SJSA1 (cell line): ENCODE data around the gene GIPR. TPM values are rescaled to one million over a fixed set of nuclear protein-coding genes. Genes with fewer than 3 reads are reported as not detected.

Experiments
- DNase-seq, 2 experiments: peaks; one replicate each; pipeline ENCODE4 v3.0.0-alpha.2; 2015 to 2020; ENCODE audit warnings: low spot score in 2 of 2, low read depth in 1 of 2
- H3K27ac ChIP-seq: fragments of 250-450 bp; sonication (Bioruptor Pico); 2 replicates; pipeline ENCODE4 v1.5.1; 2020; ENCODE audit warnings: mild to moderate bottlenecking, moderate library complexity
- H3K27me3 ChIP-seq: fragments of 250-450 bp; sonication (Bioruptor Pico); replicated peaks from 2 replicates; pipeline ENCODE4 v1.5.1; 2020; ENCODE audit warnings: mild to moderate bottlenecking, moderate library complexity
- H3K36me3 ChIP-seq: fragments of 250-450 bp; sonication (Bioruptor Pico); 2 replicates; pipeline ENCODE4 v1.5.1; 2020; ENCODE audit warnings: mild to moderate bottlenecking
- H3K4me1 ChIP-seq: fragments of 250-450 bp; sonication (Bioruptor Pico); replicated peaks from 2 replicates; pipeline ENCODE4 v1.6.1; 2021; ENCODE audit warnings: mild to moderate bottlenecking
- H3K4me3 ChIP-seq: fragments of 250-450 bp; sonication (Bioruptor Pico); 2 replicates; pipeline ENCODE4 v1.5.1; 2020; ENCODE audit warnings: mild to moderate bottlenecking
- H3K9me3 ChIP-seq: fragments of 250-450 bp; sonication (Bioruptor Pico); replicated peaks from 2 replicates; pipeline ENCODE4 v1.5.1; 2020; ENCODE audit warnings: mild to moderate bottlenecking
- total RNA-seq: library from RNA; depleted of rRNA; stranded (reverse); fragments of >200 nt; shearing (Covaris generic); gene quantifications from 2 replicates; pipeline ENCODE4 v1.2.3, GENCODE V29; 2014

The GIPR gene
- total RNA-seq, 1 experiment from 2014 or later = 2.1 TPM

DNA sequence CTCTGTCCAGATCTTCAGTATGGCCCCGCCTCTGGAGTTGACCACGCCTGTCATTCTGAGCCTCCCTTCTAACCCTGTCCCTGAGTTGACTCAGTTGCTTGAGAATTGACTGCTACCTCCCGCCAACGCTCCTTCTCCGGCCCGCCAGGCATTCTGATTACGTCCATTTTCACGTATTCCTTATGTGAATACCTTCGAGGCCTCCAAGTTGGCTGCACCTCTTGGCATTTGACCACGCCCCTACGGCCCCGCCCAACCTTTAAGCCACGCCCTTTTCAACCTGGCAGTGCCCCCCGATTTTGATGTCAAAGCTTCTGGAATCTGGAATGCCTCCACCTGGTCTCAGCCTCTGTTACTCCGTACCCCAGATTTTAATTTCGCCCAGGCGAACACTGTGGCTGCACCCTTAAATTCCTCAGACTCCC lies 27.2 kb upstream of the GIPR start:
- no peaks in the 10 kb centered on the region for H3K9me3 ChIP-seq
- no peaks in the 10 kb centered on the region for H3K27me3 ChIP-seq
- DNase-seq = no peak
- peaks cover 43% of the 10 kb centered on the region for H3K4me1 ChIP-seq
- no peak overlapping the region for H3K27ac ChIP-seq
- no peak overlapping the region for H3K4me3 ChIP-seq
- H3K36me3 ChIP-seq = peaks cover 11% of the 10 kb centered on the region

DNA sequence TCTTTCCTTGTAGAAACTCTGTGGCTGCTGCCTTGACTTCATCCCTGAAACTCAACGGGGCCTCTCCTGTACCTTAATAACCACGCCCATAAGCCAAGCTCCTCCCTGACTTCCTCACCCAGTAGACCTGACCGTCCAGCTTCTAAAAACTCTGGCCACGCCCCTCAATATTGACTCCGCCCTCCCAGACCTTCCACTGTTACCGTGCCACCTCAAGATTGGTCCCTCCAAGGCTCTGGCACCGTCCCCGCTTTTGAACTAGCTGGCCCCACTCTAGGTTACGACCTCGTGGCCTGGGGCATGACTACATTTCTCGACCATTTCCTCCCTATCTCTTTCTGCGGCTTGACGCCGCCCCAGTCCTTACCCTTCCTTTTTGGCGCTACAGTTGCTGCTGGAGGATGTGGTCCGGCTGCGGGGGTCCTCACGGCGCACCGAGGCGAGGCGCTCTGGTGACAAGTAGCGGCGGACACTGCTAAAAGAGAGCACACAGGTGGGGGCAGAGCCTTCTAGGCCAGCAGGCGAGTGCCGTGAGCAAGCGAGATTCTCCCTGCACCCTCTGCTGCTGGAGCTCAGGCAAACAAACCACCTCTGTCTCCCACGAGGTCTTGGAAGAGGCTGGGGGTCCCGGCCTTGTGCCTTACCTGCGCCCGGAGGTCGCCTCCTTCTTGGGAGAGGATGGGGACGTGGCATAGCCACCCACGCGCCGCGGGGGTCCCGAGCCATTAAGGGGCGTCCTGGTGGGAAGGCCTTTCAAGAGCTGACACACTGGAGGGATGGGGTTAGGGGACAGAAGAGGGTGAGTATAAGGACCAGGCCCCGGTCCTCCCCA lies 26.5 kb upstream of the GIPR start:
- Histone ChIP-seq H3K4me3 (peak overlapping the region; percentile 29), H3K36me3 (peaks cover 6% of the 10 kb centered on the region), H3K27me3 (no peaks in the 10 kb centered on the region), H3K4me1 (peaks cover 43% of the 10 kb centered on the region), H3K27ac (peak overlapping the region; percentile 63), H3K9me3 (no peaks in the 10 kb centered on the region)
- peak; percentile 69 to 86 for DNase-seq

DNA sequence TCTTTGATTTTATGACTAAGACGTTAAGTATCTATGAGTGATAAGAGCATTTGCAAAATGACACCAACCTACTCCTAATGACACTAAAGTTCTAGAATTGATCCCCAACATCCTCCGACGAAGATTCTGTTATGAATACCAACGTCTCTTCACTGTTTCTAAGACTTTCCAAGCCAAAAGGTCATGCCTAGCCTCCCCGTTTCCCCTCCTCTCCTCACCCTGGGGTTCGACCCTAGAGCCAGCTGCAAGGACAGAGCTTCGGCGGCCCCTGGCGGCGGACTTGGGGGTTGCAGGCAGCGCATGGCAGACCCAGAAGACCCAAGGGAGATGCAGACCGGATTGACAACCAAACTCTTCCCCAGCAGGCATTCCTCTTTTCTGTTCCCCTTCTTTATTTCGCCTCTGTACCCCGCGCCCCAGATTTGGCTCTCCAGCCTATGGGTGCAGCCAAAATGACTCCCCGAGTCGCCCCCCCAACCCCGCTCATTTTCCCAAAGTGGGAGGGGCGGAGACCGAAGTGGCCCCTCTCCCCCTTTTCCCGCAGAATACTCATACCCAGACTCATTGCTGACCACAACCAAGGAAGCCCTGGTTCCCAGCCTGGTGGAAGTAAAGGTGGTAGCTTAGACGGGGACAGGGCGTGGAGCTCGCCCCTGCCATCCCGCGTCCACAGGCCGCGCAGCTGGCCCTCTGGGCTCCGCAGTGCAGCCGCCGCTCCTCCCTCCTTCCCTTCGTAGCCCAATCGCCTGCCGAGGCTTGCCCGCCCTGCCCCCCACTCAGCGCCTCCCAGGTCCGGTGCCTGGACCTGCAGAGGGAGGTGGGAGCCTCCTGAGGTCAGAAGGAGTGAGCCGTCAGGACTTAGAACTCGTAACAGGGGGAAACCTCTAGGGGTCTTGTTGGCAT lies 24.7 kb upstream of the GIPR start:
- Histone ChIP-seq H3K4me3 (no peak overlapping the region), H3K27ac (peak overlapping the region; percentile 63), H3K9me3 (no peaks in the 10 kb centered on the region), H3K27me3 (no peaks in the 10 kb centered on the region), H3K4me1 (peaks cover 37% of the 10 kb centered on the region), H3K36me3 (no peaks in the 10 kb centered on the region)
- peak; percentile 87 to 92 for DNase-seq

DNA sequence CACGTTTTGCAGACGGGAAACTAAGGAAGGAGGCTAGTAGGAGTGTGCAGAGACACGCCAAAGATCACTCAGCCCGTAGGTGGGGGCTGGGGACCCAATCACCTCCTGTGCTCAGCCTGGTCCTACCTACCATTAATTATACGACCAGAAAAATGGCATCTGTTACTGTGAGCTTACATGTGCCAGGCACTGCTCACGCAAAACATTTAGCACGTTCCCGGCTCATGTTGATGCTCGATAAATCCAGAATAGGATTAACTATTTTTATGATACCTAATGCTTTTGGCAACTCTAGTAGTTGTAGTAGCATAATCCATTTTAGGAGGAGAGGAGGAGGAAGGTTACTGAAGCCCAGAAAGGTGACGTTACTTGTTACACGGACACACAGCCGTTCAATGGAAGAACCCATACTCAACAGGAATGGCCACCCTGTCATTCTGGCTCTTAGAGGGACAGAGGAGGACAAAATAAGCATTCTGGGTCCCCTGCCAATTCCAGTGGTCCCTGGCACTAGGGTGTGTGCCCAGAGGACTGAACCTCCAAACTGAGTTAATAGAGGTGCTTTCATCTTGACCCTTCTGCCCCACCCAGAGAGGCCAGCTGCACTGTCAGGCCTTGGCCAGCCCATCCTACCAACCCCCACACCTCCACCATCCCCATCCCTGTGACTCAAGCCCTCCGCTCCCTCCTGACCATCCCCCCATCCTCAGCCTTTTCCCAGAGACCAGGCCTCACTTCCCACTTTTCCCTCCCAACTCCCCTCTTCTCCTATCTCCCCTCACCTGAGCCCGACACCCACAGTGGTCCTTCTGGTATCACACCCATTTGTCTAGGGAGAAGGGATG lies 23.9 kb upstream of the GIPR start:
- Histone ChIP-seq H3K36me3 (no peaks in the 10 kb centered on the region), H3K27ac (no peak overlapping the region), H3K9me3 (no peaks in the 10 kb centered on the region), H3K27me3 (no peaks in the 10 kb centered on the region), H3K4me1 (peaks cover 31% of the 10 kb centered on the region), H3K4me3 (no peak overlapping the region)
- no peak for DNase-seq

DNA sequence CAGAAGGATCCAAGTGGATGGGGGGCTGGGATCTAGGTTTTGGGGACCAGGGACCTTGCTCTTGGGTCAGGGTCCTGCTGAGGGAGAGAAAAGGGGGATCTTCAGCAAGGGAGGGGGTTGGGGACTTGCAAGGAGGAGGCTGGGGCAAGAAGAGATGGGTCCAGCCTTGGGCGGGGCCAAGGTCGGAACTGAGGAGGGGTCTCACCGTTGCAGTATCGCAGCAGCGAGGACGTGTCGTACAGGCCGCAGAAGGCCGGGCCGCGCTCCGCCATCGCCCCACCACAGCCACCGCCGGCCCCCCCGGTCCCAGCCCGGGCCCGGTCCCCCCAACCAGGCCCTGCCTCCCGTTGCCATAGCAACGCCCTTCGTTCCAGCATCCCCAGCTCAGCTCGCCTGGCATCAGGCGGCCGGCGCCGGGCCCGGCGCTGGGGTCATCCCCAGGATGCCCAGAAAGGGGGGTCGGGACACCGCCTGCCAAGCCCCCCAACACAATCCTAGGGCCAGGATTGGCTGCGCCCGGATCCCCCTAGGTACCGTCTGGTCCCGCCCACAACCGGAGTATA lies 22.9 kb upstream of the GIPR start:
- H3K4me3 ChIP-seq = peak overlapping the region; percentile 34
- no peaks in the 10 kb centered on the region for H3K36me3 ChIP-seq
- H3K4me1 ChIP-seq = peaks cover 25% of the 10 kb centered on the region
- H3K27me3 ChIP-seq = no peaks in the 10 kb centered on the region
- no peak overlapping the region for H3K27ac ChIP-seq
- no peak for DNase-seq
- no peaks in the 10 kb centered on the region for H3K9me3 ChIP-seq

DNA sequence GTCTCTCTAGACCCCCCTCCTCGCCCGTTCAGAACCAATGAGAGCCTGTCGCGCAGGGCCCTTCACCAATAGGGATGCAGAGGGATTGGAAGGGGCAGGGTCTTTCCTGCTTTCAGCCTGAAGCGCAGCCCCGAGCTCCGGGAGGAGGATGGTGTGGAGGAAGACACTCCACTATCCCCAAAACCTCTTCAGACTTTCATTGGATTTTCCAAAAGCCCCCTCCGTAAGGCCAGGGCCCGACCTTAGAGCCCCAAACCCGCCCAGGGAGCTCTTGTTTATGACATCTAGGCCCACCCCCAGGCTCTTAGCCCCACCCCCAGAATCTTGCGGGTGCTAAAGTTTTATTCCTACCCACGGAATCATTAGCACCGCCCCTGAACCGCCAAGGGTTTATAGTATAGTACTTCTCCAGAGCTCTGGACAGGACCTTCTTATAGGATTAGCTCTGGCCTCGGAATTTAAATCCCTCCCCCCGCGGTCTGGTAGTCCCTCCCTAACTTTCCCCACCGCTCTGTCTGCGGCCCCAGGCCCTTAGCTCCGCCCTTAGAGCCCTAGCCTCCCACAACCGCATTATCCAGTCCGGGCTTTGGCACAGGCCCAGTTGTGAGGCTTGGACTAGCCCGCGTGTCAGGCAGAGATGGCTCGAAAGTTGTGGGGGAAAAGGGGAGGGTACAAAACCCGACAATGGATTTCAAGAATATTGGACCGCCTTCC lies 22.2 kb upstream of the GIPR start:
- no peaks in the 10 kb centered on the region for H3K36me3 ChIP-seq
- H3K27ac ChIP-seq = no peak overlapping the region
- no peaks in the 10 kb centered on the region for H3K27me3 ChIP-seq
- peak overlapping the region; percentile 34 for H3K4me3 ChIP-seq
- peak; percentile 95 for DNase-seq
- H3K9me3 ChIP-seq = no peaks in the 10 kb centered on the region
- peaks cover 24% of the 10 kb centered on the region for H3K4me1 ChIP-seq

DNA sequence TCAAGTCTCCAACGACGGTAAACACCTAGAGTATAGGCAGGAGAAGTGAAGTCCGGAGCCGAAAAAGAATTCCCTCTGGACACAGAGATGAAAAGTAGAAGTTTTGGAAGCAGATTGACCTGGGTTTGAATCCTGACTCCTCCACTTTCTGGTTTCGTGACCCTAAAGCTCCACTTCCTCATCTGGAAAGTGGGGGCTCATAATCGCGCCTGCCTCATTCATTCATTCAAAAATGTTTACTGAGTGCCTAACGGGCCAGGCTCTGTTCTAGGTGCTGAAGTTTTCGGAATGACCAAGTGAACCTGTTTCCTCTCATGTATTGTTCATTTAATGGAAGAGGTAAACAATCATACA lies 21.7 kb upstream of the GIPR start:
- Histone ChIP-seq H3K9me3 (no peaks in the 10 kb centered on the region), H3K27me3 (no peaks in the 10 kb centered on the region), H3K4me1 (peaks cover 18% of the 10 kb centered on the region), H3K27ac (no peak overlapping the region), H3K36me3 (no peaks in the 10 kb centered on the region), H3K4me3 (peak overlapping the region; percentile 34)
- no peak for DNase-seq

DNA sequence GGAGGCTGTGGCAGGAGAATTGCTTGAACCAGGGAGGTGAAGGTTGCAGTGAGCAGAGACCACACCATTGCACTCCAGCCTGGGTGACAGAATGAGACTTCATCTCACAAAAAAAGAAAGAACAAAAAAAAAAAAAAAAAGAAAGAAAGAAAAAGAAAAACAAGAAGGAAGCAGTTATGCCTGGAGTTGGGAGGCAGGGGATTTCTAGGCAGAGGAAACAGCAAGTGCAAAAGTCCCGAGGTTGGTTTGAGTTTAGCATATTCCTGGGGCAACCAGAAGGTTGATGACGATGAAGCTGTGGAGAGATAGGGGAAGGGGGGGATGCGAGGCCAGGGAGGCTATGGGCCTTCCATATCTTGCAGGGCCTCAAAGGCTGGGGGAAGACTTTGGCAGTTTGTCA lies 17.3 kb upstream of the GIPR start:
- Histone ChIP-seq H3K27ac (no peak overlapping the region), H3K9me3 (no peaks in the 10 kb centered on the region), H3K27me3 (no peaks in the 10 kb centered on the region), H3K4me1 (no peaks in the 10 kb centered on the region; the same call in 1 of the 2 replicates), H3K36me3 (no peaks in the 10 kb centered on the region), H3K4me3 (no peak overlapping the region)
- no peak for DNase-seq

DNA sequence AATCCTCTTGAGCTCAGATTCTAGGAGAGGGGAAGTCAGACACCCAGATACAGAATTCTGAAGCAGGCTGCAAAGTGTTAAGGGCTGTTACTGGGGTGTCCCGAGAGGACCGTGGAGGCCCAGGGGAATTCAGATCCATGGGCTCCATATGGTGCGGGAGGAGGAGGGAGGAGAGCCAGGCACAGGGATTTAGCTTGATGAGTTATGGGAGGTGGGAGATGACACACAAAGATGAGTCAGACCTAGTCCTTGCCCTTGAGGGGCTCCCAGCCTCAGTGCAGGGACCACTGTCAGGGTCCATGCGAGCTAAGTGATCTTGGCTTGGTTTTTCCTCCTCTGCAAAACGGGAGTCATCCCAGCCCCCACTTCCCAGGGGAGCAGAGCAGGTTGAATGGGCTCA lies 14.4 kb upstream of the GIPR start:
- H3K27ac ChIP-seq = no peak overlapping the region
- no peaks in the 10 kb centered on the region for H3K36me3 ChIP-seq
- H3K4me1 ChIP-seq = no peaks in the 10 kb centered on the region
- DNase-seq = no peak
- H3K9me3 ChIP-seq = no peaks in the 10 kb centered on the region
- H3K27me3 ChIP-seq = no peaks in the 10 kb centered on the region
- H3K4me3 ChIP-seq = no peak overlapping the region

DNA sequence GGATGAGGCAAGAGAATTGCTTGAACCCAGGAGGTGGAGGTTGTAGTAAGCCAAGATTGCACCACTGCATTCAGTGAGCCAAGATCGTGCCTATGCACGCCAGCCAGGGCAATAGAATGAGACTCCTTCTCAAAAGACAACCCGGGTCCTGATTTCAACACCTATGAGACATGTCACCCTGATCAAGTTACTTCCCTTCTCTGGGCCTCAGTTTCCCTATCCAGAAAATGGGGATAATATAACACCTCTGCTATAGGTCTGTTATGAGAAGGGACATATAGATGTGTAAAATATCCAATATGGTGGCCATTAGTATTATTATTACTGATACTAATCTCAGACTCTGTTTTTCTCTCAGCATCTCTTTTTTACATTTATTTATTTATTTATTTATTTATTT lies 12.9 kb upstream of the GIPR start:
- no peak overlapping the region for H3K27ac ChIP-seq
- no peak overlapping the region for H3K4me3 ChIP-seq
- no peaks in the 10 kb centered on the region for H3K9me3 ChIP-seq
- H3K27me3 ChIP-seq = no peaks in the 10 kb centered on the region
- H3K36me3 ChIP-seq = no peaks in the 10 kb centered on the region
- H3K4me1 ChIP-seq = no peaks in the 10 kb centered on the region
- no peak for DNase-seq

DNA sequence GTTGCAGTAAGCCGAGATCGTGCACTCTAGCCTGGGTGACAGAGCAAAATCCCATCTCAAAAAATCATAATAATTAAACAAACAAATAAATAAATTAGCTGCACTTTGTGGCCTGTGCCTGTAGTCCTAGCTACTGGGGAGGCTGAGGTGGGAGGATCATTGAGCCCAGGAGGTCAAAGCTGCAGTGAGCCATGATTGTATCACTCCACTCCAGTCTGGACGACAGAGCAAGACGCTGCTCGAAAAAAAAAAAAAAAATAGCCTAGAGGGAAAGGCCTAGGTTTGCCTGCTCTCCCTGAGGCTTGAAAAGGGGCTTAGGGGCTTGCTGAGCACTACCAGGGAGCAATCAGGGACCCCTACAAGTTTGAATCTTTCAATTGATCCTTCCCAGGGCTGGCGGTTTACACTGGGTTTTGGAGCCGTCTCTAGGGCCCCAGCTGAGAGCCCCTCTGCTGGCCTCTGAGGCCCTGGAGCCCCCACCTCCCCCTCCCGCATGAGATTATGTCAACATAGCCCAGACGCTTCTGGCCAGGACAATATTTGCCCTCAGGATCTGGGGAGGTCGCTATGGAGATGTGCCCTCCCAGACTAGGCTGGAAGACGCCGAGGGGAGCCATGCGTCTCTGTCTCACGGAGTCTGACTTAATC lies 10.4 kb upstream of the GIPR start:
- Histone ChIP-seq H3K4me1 (no peaks in the 10 kb centered on the region), H3K36me3 (no peaks in the 10 kb centered on the region), H3K9me3 (no peaks in the 10 kb centered on the region), H3K27me3 (no peaks in the 10 kb centered on the region), H3K27ac (no peak overlapping the region), H3K4me3 (no peak overlapping the region)
- no peak for DNase-seq

DNA sequence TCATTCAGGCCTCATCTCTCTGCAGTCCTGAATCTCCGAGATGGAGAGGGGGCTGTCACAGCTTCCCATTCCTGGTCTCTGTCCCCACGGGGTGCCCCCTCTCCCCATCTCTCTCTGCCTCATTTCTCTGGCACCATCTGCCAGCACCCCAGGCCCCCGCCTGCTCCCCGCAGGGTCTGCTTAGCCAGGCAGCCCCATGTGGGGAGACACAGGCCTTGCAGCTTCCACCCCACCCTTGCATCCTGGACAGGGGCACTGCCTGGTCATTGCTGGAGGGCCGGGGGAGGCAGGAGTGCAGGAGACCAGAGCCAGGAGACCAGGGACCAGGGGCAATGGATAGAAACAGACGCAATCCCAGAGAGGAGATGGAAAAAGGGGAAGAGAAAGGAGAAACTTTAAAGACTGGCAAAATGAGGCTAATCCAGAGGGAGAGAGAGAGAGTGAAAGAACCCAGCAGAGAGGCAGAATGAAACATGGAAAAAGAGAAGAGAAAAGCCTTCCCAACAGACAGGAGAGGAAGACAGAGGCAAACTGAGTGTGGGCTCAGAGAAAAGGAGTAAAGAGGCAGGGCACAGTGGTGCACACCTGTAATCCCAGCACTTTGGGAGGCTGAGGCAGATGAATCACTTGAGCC lies 8.8 kb upstream of the GIPR start:
- H3K27ac ChIP-seq = no peak overlapping the region
- no peak overlapping the region for H3K4me3 ChIP-seq
- DNase-seq = no peak
- H3K36me3 ChIP-seq = no peaks in the 10 kb centered on the region
- H3K4me1 ChIP-seq = no peaks in the 10 kb centered on the region
- H3K27me3 ChIP-seq = no peaks in the 10 kb centered on the region
- no peaks in the 10 kb centered on the region for H3K9me3 ChIP-seq
